GM12878 (cell line): ENCODE results near the gene MKX.

Experiments used
- ATF3 ChIP-seq: IDR thresholded peaks from 2 replicates; pipeline ENCODE4 v1.6.1; 2011; ENCODE audit warnings: low read depth, mild to moderate bottlenecking, low read length, moderate library complexity, borderline replicate concordance; ENCODE audit errors: extremely low read depth
- BCLAF1 ChIP-seq: fragments of 450-650 bp; IDR thresholded peaks from 2 replicates; pipeline ENCODE4 v1.6.1; 2017; ENCODE audit warnings: antibody characterized with exemption, mild to moderate bottlenecking, moderate library complexity
- CEBPB ChIP-seq, 2 experiments: fragments of 150-350 bp in 1 of 2; IDR thresholded peaks; 2 replicates each; pipeline ENCODE4 v1.6.1; 2012 to 2014; ENCODE audit warnings: low read depth in 2 of 2, low read length in 2 of 2, borderline replicate concordance in 1 of 2, inconsistent platforms in 1 of 2
- CREM ChIP-seq: IDR thresholded peaks from 2 replicates; pipeline ENCODE4 v1.6.1; 2014; ENCODE audit warnings: antibody characterized with exemption, low read depth
- CTCF ChIP-seq, 3 experiments: IDR thresholded peaks in 2 of 3; conservative IDR thresholded peaks in 1 of 3; 2 replicates each; pipeline ENCODE4 v1.5.1; 2011; ENCODE audit warnings: low read depth in 3 of 3, low read length in 3 of 3, mild to moderate bottlenecking in 3 of 3, control low read depth in 2 of 3, moderate library complexity in 2 of 3, inconsistent platforms in 1 of 3, mixed read lengths in 1 of 3; ENCODE audit not compliant: control insufficient read depth in 2 of 3, insufficient read depth in 1 of 3; ENCODE audit errors: extremely low read depth in 1 of 3
- EED ChIP-seq: sonication (generic); IDR thresholded peaks from 2 replicates; pipeline ENCODE4 v1.6.1; 2016; ENCODE audit warnings: antibody characterized with exemption, low read depth
- EP300 ChIP-seq, 2 experiments: fragments of 150-350 bp in 1 of 2; IDR thresholded peaks; 2 replicates each; pipeline ENCODE4 v1.6.1; 2011 to 2012; ENCODE audit warnings: low read depth in 2 of 2, low read length in 2 of 2, borderline replicate concordance in 1 of 2, improper control_type of control experiment in 1 of 2, inconsistent platforms in 1 of 2; ENCODE audit not compliant: control insufficient read depth in 1 of 2
- EZH2 ChIP-seq: IDR thresholded peaks from 2 replicates; pipeline ENCODE4 v1.6.1; 2012; ENCODE audit warnings: low read depth, mild to moderate bottlenecking, control low read depth, inconsistent platforms, low read length, borderline replicate concordance; ENCODE audit not compliant: control insufficient read depth
- JUNB ChIP-seq: IDR thresholded peaks from 2 replicates; pipeline ENCODE4 v1.6.1; 2016; ENCODE audit warnings: antibody characterized with exemption, mild to moderate bottlenecking
- MXI1 ChIP-seq: fragments of 150-350 bp; IDR thresholded peaks from 2 replicates; pipeline ENCODE4 v1.6.1; 2011; ENCODE audit warnings: low read depth, mild to moderate bottlenecking, inconsistent platforms, low read length, improper control_type of control experiment
- POLR2A ChIP-seq: IDR thresholded peaks from 2 replicates; pipeline ENCODE4 v1.6.1; 2011; ENCODE audit warnings: low read depth, mild to moderate bottlenecking, low read length
- POLR2AphosphoS5 ChIP-seq: IDR thresholded peaks from 2 replicates; pipeline ENCODE4 v1.6.1; 2011; ENCODE audit warnings: mild to moderate bottlenecking, low read length, inconsistent platforms
- TAF1 ChIP-seq: IDR thresholded peaks from 2 replicates; pipeline ENCODE4 v1.6.1; 2011; ENCODE audit warnings: mild to moderate bottlenecking, low read depth, low read length, borderline replicate concordance
- ZBTB33 ChIP-seq: fragments of 450-650 bp; IDR thresholded peaks from 2 replicates; pipeline ENCODE4 v1.6.1; 2017; ENCODE audit warnings: mild to moderate bottlenecking

DNA sequence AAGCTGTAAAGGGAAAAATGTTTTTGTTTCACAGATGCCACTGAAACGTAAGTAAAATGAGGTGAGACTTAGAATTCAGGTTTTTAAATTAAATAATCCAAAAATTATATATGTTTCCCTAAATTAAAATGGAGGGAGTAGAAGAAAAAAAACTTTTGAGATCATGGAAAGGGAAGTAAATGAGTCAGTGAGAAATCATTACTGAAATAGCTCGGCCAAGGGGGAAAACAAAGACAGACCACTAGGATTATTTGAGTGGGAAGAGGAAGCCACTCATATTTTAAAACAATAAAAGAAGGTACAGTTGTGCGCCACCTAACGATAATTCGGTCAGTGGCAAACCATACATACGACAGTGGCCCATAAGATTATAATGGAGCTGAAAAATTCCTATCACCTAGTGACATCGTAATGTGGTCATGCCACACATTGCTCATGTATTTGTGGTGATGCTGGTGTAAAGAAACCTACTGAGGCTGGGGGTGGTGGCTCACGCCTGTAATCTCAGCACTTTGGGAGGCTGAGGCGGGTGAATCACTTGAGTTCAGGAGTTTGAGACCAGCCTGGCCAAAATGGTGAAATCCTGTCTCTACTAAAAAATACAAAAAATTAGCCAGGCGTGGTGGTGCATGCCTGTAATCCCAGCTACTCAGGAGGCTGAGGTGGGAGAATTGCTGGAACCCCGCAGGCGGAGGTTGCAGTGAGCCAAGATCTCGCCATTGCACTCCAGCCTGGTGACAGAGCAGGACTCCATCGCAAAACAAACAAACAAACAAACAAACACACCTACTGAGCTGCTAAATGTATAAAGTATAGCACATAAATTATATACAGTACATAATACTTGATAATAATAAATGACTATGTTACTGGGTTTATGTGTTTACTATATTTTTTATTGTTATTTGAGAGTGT, 64.7 kb downstream of the MKX start:
- TF ChIP-seq CEBPB (IDR thresholded peaks at IDR 0.05; ENCODE audit: borderline replicate concordance in 1 of 2, low read depth in 2 of 2, low read length in 2 of 2) (no peak), EED (no peak), ATF3 (no peak), POLR2A (no peak), EZH2 (no peak), CREM (no peak), EP300 (IDR thresholded peaks at IDR 0.05; ENCODE audit: borderline replicate concordance in 1 of 2, control insufficient read depth in 1 of 2, low read depth in 2 of 2, low read length in 2 of 2) (no peak), CTCF (IDR thresholded peaks at IDR 0.05 in 2 of 3, conservative IDR thresholded peaks at IDR 0.05 in 1 of 3; ENCODE audit: control insufficient read depth in 2 of 3, extremely low read depth in 1 of 3, insufficient read depth in 1 of 3, low read depth in 3 of 3, low read length in 3 of 3) (no peak), POLR2AphosphoS5 (no peak), TAF1 (no peak), BCLAF1 (no peak), MXI1 (no peak), JUNB (no peak), ZBTB33 (no peak)
